Hepatocyte (in vitro differentiated cells): ENCODE measurements around the gene METTL25B. TPM values are rescaled to one million over a fixed set of nuclear protein-coding genes. Genes with fewer than 3 reads are reported as not detected.
A peak's percentile ranks its signal among the peaks of the same experiment; 100 is the strongest.

Experiments used
- DNase-seq: peaks from one replicate; pipeline ENCODE4 v3.0.0-alpha.2; 2016; ENCODE audit warnings: low spot score
- H2AFZ ChIP-seq: fragments of 200-600 bp; sonication (generic); 2 replicates; pipeline ENCODE4 v1.6.0; 2016; ENCODE audit warnings: antibody characterized with exemption, mild to moderate bottlenecking
- H3K27ac ChIP-seq: fragments of 200-600 bp; sonication (generic); 2 replicates; pipeline ENCODE4 v1.5.1; 2016; ENCODE audit warnings: mild to moderate bottlenecking
- H3K27me3 ChIP-seq: fragments of 200-600 bp; sonication (generic); 2 replicates; pipeline ENCODE4 v1.6.1; 2016
- H3K36me3 ChIP-seq: fragments of 200-600 bp; sonication (generic); replicated peaks from 2 replicates; pipeline ENCODE4 v1.5.1; 2016; ENCODE audit warnings: low read depth; ENCODE audit not compliant: insufficient read depth
- H3K4me1 ChIP-seq: fragments of 200-600 bp; sonication (generic); 2 replicates; pipeline ENCODE4 v1.5.1; 2016; ENCODE audit warnings: mild to moderate bottlenecking, moderate library complexity; ENCODE audit not compliant: insufficient read depth
- H3K4me2 ChIP-seq: fragments of 200-600 bp; sonication (generic); 2 replicates; pipeline ENCODE4 v1.6.0; 2016
- H3K4me3 ChIP-seq: fragments of 200-600 bp; sonication (generic); 2 replicates; pipeline ENCODE4 v1.5.1; 2016; ENCODE audit warnings: mild to moderate bottlenecking
- H3K79me2 ChIP-seq: fragments of 200-600 bp; sonication (generic); 2 replicates; pipeline ENCODE4 v1.6.0; 2017; ENCODE audit warnings: mild to moderate bottlenecking
- H3K9me2 ChIP-seq: fragments of 200-600 bp; sonication (generic); replicated peaks from 2 replicates; pipeline ENCODE4 v1.6.0; 2017; ENCODE audit warnings: mild to moderate bottlenecking; ENCODE audit not compliant: insufficient read depth
- H3K9me3 ChIP-seq: fragments of 200-600 bp; sonication (generic); 2 replicates; pipeline ENCODE4 v1.5.1; 2016; ENCODE audit warnings: low read depth, mild to moderate bottlenecking
- H4K20me1 ChIP-seq: fragments of 200-600 bp; sonication (generic); 2 replicates; pipeline ENCODE4 v1.6.0; 2016; ENCODE audit warnings: mild to moderate bottlenecking; ENCODE audit not compliant: insufficient read depth, poor library complexity, severe bottlenecking
- CTCF ChIP-seq: fragments of 200-600 bp; sonication (generic); IDR thresholded peaks from 2 replicates; pipeline ENCODE4 v1.5.1; 2016; ENCODE audit warnings: antibody characterized with exemption, mild to moderate bottlenecking; ENCODE audit not compliant: poor library complexity
- EZH2 ChIP-seq: fragments of 200-600 bp; sonication (generic); IDR thresholded peaks from 2 replicates; pipeline ENCODE4 v1.6.1; 2016; ENCODE audit warnings: antibody characterized with exemption, mild to moderate bottlenecking, borderline replicate concordance
- EZH2phosphoT487 ChIP-seq: fragments of 200-600 bp; sonication (generic); IDR thresholded peaks from one replicate; pipeline ENCODE4 v1.6.1; 2018; ENCODE audit warnings: antibody characterized with exemption, mild to moderate bottlenecking, low read depth, moderate library complexity; ENCODE audit not compliant: unreplicated experiment, severe bottlenecking
- WGBS: methylation state at CpG from one replicate; pipeline ENCODE4 v1.1.6; 2016; ENCODE audit warnings: low lambda C conversion rate; ENCODE audit errors: missing lambda C conversion rate; 5-methylcytosine and 5-hydroxymethylcytosine counted together
- polyA plus RNA-seq: library from polyadenylated mRNA; unstranded; fragments of >200 nt; fragmentation: Nextera tagmentation; extraction: Ambion mirVana; gene quantifications from 2 replicates; pipeline ENCODE4 v1.2.1, GENCODE V29; 2016
- total RNA-seq: library from RNA; depleted of rRNA; stranded (reverse); fragments of >200 nt; gene quantifications from 2 replicates; pipeline ENCODE4 v1.2.3, GENCODE V29; 2014

The METTL25B gene
- total and polyA plus RNA-seq, 2 experiments from 2014 or later: 20.6 to 24.7 TPM

DNA sequence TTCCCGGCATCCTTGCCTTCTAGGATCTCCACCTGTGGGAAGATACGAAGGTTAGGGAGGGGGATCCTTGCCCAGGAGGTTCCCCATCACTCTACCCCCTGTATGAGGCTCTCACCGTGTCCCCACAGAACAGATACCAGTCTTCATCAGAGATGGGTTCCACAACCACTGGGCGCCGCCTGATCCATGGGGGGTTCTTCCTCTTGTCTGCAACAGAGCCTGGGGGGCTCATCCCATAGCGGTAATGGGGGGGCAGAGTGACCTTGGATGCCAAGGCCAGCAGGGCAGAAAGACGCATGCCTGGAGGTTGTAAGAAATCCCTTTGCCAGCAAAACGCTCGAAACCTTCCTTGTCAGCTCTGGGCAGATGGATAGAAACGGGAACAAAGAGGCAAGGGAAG lies 10.1 kb downstream of the METTL25B start:
- Histone ChIP-seq H3K79me2 (peaks cover 19% of the 10 kb centered on the region), H2AFZ (no peak overlapping the region), H3K9me2 (no peaks in the 10 kb centered on the region), H3K27ac (no peak overlapping the region), H3K9me3 (no peaks in the 10 kb centered on the region), H3K4me2 (no peak overlapping the region), H3K36me3 (no peaks in the 10 kb centered on the region), H3K27me3 (no peaks in the 10 kb centered on the region), H3K4me1 (peaks cover 9% of the 10 kb centered on the region), H3K4me3 (no peak overlapping the region), H4K20me1 (no peaks in the 10 kb centered on the region)
- DNase-seq: no peak
- TF ChIP-seq CTCF: no peak
- no peak for TF ChIP-seq EZH2
- WGBS: 96% methylated on average over 10 of the region's 10 CpGs

DNA sequence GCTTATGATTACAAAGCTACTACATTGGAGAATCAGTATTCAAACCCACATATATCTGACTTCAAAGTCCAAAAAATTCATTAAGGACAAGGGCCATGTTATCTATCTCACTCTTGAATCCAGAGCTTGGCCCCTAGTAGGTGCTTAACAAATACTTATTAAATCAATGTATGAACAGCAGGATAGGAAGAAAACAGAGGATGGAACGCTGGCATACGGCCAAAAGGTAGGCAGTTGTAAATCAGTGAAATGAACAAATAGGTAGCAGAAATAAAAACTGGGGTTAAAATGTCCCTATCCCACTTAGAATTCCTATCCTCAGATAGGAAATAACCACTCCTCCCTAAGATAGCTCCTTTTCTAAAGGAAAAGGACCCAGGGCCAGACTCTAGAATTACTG lies 10.6 kb downstream of the METTL25B start:
- WGBS: 96% methylated on average over 2 of the region's 2 CpGs
- no peak overlapping the region for H2AFZ ChIP-seq
- DNase-seq: no peak
- no peaks in the 10 kb centered on the region for H3K9me2 ChIP-seq
- no peak overlapping the region for H3K4me2 ChIP-seq
- H3K9me3 ChIP-seq: no peaks in the 10 kb centered on the region
- TF ChIP-seq CTCF (no peak), EZH2phosphoT487 (no peak), EZH2 (no peak)
- H3K4me3 ChIP-seq: no peak overlapping the region
- H3K4me1 ChIP-seq: peaks cover 9% of the 10 kb centered on the region
- H3K27ac ChIP-seq: no peak overlapping the region
- no peaks in the 10 kb centered on the region for H3K36me3 ChIP-seq
- peaks cover 19% of the 10 kb centered on the region for H3K79me2 ChIP-seq
- no peaks in the 10 kb centered on the region for H3K27me3 ChIP-seq
- H4K20me1 ChIP-seq: no peaks in the 10 kb centered on the region

DNA sequence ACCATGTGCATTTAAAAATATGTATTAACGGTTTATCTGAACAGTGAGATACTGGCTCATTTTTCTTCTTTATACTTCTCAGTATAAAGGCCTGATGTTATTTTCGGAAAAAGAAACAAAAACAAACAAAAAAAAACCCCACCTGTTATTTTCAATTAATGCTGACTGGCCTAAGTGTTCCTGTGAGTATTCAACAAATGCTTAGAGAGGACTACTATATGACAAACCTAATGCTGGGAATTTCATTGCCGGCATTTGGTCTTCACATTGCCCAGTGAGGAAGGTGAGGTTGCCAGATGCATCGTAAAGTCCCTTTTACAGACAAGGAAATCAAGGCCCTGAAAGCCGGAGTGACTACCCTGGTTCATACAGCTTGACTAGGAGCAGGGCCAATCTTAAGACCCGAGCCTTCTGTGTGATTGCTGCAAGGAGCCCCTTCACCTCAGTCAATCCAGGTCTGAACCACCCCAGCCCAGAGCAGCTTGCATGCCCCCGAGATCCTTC lies 12.0 kb downstream of the METTL25B start:
- H3K9me3 ChIP-seq: no peaks in the 10 kb centered on the region
- WGBS: 37% methylated on average over 7 of the region's 7 CpGs
- peak overlapping the region; percentile 53 for H3K27ac ChIP-seq
- peaks cover 26% of the 10 kb centered on the region for H3K79me2 ChIP-seq
- no peaks in the 10 kb centered on the region for H3K9me2 ChIP-seq
- DNase-seq: no peak
- H3K36me3 ChIP-seq: no peaks in the 10 kb centered on the region
- H3K27me3 ChIP-seq: no peaks in the 10 kb centered on the region
- peaks cover 10% of the 10 kb centered on the region for H3K4me1 ChIP-seq
- H2AFZ ChIP-seq: peak overlapping the region; percentile 34
- peak overlapping the region; percentile 32 for H3K4me3 ChIP-seq
- H3K4me2 ChIP-seq: peak overlapping the region; percentile 84
- TF ChIP-seq EZH2 (no peak), EZH2phosphoT487 (no peak), CTCF (no peak)
- H4K20me1 ChIP-seq: no peaks in the 10 kb centered on the region
